Coronary artery (tissue), 2 donors: ENCODE data around the gene CABLES1.
A peak's percentile ranks its signal among the peaks of the same experiment; 100 is the strongest.

Source experiments
- DNase-seq: peaks from one replicate; pipeline ENCODE4 v3.0.0-alpha.2; 2017; ENCODE audit warnings: low spot score
- H3K27ac ChIP-seq, 2 donors: fragments of 200-600 bp; sonication (generic); one replicate each; pipeline ENCODE4 v1.5.1; 2016 to 2019
- H3K4me3 ChIP-seq: fragments of 200-600 bp; sonication (generic); 2 replicates; pipeline ENCODE4 v1.5.1; 2016; ENCODE audit warnings: mild to moderate bottlenecking, moderate library complexity
- TF ChIP-seq, protein P1 (sequence below): fragments of 200-600 bp; sonication (generic); IDR thresholded peaks from one replicate; pipeline ENCODE4 v1.5.1; 2019; ENCODE audit warnings: antibody characterized with exemption

The CABLES1 gene

GRCh38 chr18:23114171-23114881, 21.0 kb upstream of the CABLES1 start:
- H3K27ac ChIP-seq, result peak overlapping the region in 1 of 2 donors; percentile 34
- DNase-seq, result no peak
- TF ChIP-seq, protein P1, sequence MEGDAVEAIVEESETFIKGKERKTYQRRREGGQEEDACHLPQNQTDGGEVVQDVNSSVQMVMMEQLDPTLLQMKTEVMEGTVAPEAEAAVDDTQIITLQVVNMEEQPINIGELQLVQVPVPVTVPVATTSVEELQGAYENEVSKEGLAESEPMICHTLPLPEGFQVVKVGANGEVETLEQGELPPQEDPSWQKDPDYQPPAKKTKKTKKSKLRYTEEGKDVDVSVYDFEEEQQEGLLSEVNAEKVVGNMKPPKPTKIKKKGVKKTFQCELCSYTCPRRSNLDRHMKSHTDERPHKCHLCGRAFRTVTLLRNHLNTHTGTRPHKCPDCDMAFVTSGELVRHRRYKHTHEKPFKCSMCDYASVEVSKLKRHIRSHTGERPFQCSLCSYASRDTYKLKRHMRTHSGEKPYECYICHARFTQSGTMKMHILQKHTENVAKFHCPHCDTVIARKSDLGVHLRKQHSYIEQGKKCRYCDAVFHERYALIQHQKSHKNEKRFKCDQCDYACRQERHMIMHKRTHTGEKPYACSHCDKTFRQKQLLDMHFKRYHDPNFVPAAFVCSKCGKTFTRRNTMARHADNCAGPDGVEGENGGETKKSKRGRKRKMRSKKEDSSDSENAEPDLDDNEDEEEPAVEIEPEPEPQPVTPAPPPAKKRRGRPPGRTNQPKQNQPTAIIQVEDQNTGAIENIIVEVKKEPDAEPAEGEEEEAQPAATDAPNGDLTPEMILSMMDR, result no peak
- no peak overlapping the region for H3K4me3 ChIP-seq

GRCh38 chr18:23114911-23115310, 20.4 kb upstream of the CABLES1 start:
- no peak overlapping the region for H3K4me3 ChIP-seq
- H3K27ac ChIP-seq, result peak overlapping the region; percentile 34 to 35

DNA sequence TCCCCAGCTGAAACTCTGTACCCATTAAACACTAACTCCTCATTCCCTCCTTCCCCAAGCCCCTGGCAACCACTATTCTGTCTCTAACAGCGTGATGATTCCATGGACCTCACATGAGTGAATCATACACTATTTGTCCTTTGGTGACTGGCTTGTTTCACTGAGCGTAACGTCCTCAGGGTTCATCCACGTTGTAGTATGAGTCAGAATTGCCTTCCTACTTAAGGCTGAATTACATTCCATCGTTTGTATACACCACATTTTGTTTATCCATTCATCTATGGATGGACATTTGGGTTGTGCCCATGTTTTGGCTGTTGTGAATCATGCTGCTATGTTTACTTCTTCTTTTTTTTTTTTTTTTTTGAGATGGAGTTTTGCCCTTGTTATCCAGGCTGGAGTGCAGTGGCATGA, 19.6 kb upstream of the CABLES1 start:
- H3K27ac ChIP-seq, result no peak overlapping the region
- TF ChIP-seq, protein P1, result no peak
- DNase-seq, result no peak
- H3K4me3 ChIP-seq, result no peak overlapping the region

More at GRCh38 chr18:23114911-23115310, 20.4 kb upstream of the CABLES1 start:
- TF ChIP-seq, protein P1, result no peak
- DNase-seq, result no peak

DNA sequence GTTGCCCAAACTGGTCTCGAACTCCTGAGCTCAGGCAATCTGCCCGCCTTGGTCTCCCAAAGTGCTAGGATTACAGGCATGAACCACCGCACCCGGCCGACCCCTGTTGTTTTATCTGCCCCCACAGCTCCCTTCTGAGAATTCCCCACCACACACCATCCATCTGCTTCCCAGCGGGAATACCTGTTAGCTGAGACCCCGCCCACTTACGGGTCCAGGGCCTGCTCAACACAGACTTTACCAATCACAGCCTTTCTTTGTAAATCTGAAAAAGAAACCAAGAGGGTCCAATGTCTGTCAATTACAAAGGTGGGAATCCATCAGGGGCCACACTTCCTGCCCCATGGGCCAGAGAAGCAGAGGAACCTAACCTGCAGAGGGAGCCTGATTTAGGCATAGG, 14.2 kb upstream of the CABLES1 start:
- Histone ChIP-seq H3K4me3 (no peak overlapping the region), H3K27ac (no peak overlapping the region)
- no peak for DNase-seq
- TF ChIP-seq, protein P1, result no peak

DNA sequence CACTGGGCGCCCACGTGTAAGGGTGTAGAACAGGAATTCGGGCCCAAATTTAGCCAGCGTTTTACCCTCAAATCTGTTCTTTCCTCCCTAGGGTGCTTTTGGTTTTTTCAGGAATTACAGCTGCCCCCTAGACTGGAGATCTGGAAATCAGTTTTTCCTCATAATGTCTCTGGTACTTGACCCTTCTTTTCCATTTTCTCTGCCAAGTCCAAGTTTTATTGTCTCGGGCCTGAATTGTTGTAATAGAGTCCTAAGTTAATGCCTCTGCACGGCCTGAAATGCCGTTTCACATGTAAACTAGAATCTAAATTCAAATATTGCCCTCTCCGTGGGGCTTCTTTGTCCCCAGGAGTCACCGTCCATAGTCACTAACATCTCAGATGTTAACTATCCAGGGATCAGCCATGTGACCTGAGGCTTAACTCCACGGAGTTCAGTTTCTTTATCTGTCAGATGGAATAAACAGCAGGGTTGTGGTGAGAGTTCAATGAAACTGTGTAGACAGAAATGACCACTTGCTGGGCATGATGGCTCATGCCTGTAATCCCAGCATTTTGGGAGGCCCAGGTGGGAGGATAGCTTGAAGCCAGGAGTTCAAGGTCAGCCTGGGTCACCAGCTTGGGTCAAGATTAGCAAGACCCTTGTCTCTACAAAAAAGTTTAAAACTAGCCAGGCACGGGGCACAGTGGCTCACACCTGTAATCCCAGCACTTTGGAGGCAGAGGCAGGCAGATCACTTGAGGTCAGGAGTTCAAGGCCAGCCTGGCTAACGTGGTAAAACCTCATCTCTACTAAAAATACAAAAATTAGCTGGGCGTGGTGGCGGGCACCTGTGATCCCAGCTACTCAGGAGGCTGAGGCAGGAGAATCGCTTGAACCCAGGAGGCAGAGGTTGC, 12.7 kb upstream of the CABLES1 start:
- DNase-seq, result no peak
- Histone ChIP-seq H3K4me3 (no peak overlapping the region), H3K27ac (no peak overlapping the region)
- TF ChIP-seq, protein P1, result no peak

- Histone ChIP-seq H3K4me3 (no peak overlapping the region), H3K27ac (no peak overlapping the region)
- TF ChIP-seq, protein P1, result no peak
- DNase-seq, result no peak
Observed at GRCh38 chr18:23126376-23127056, 8.8 kb upstream of the CABLES1 start.
